Measurements from ENCODE around the gene EIF4E. TPM values are rescaled to one million over a fixed set of nuclear protein-coding genes. Genes with fewer than 3 reads are reported as not detected.

Gene EIF4E
- total and polyA plus RNA-seq, 2 of the 4 experiments (the other 2 are of a cell fraction): 80.4 to 113 TPM

- TF ChIP-seq RAD21 (IDR thresholded peaks at IDR 0.05; ENCODE audit: low read length) (no peak), MAZ (IDR thresholded peaks at IDR 0.05; ENCODE audit: borderline replicate concordance, low read depth, low read length) (no peak), CTCF (conservative IDR thresholded peaks at IDR 0.05; ENCODE audit: low read depth, low read length) (no peak), MAFK (IDR thresholded peaks at IDR 0.05; ENCODE audit: low read depth, low read length) (no peak), RCOR1 (IDR thresholded peaks at IDR 0.05; ENCODE audit: insufficient replicate concordance, low read length) (no peak)
- no peak overlapping the region for H2BK120ac ChIP-seq (ENCODE audit: low read depth, low read length)
- no peak overlapping the region for H2BK20ac ChIP-seq (ENCODE audit: low read depth, low read length)
- intact Hi-C loops (cut with micrococcal nuclease) (no loop called here), in situ Hi-C loops (cut with MboI; ENCODE audit: low sequenced_read_pairs) (no loop called here), dilution Hi-C loops (cut with HindIII; ENCODE audit: low sequenced_read_pairs, unreplicated experiment) (no loop called here)
- H3K9me3 ChIP-seq (ENCODE audit: control insufficient read depth, insufficient read depth, low read length): no peaks in the 10 kb centered on the region
- BruUV-seq (replicated peaks): no TSS peak
- ChIA-PET CTCF (no interaction called here), POLR2A (ENCODE audit: unreplicated experiment) (no interaction called here)
- no peak overlapping the region for H3K56ac ChIP-seq (ENCODE audit: extremely low read depth, insufficient read depth, low read length)
- WGBS, 2 experiments (ENCODE audit: extremely low coverage in 2 of 2, insufficient read length in 1 of 2): 33% methylated on average over 1 of the region's 3 CpGs; no CpG with 5 or more reads in 1 of the 2 experiments
- no peak overlapping the region for H3K23ac ChIP-seq (ENCODE audit: low read depth, low read length)
- no peak overlapping the region for H2BK5ac ChIP-seq (ENCODE audit: low read depth, low read length, poor library complexity, severe bottlenecking)
- H4K91ac ChIP-seq (ENCODE audit: insufficient read depth, low read depth, low read length): no peak overlapping the region
- H4K8ac ChIP-seq (ENCODE audit: low read depth in 2 of 2, low read length in 2 of 2): no peak overlapping the region
- H3K18ac ChIP-seq (ENCODE audit: low read depth, low read length): no peak overlapping the region
- H3K9ac ChIP-seq (ENCODE audit: low read depth, low read length): no peak overlapping the region
- H3K14ac ChIP-seq (replicated peaks; ENCODE audit: low read depth, low read length): no peak overlapping the region
- H3K79me1 ChIP-seq (ENCODE audit: low read depth in 1 of 2, low read length in 2 of 2): no peaks in the 10 kb centered on the region
- no peak overlapping the region for H4K5ac ChIP-seq (ENCODE audit: low read depth, low read length)
- H4K20me1 ChIP-seq (ENCODE audit: insufficient read depth, low read length): no peaks in the 10 kb centered on the region
- H3K4ac ChIP-seq (ENCODE audit: low read depth, low read length): no peak overlapping the region
- no peaks in the 10 kb centered on the region for H3K9me1 ChIP-seq (ENCODE audit: insufficient read depth, low read length)
- H3K27ac ChIP-seq (ENCODE audit: insufficient read depth, low read length): no peak overlapping the region
- no peak overlapping the region for H3K4me2 ChIP-seq (ENCODE audit: low read depth, low read length)
- no peaks in the 10 kb centered on the region for H3K27me3 ChIP-seq (ENCODE audit: control insufficient read depth, insufficient read depth, low read length)
- no peaks in the 10 kb centered on the region for H3K36me3 ChIP-seq (ENCODE audit: control insufficient read depth, insufficient read depth, low read length)
- no peak overlapping the region for H3K4me3 ChIP-seq (ENCODE audit: insufficient read depth, low read depth, low read length)
- H3K4me1 ChIP-seq (ENCODE audit: control insufficient read depth, insufficient read depth, low read length): no peaks in the 10 kb centered on the region
- no peak for ATAC-seq (ENCODE audit: low read depth)
- no peak overlapping the region for H2AK9ac ChIP-seq (replicated peaks; ENCODE audit: low read depth, low read length, poor library complexity)
- DNase-seq: no peak
- H2AFZ ChIP-seq (replicated peaks; ENCODE audit: low read length, poor library complexity): no peak overlapping the region
- no peak overlapping the region for H2AK5ac ChIP-seq (ENCODE audit: low read depth, low read length)
- H2BK15ac ChIP-seq (ENCODE audit: low read depth, low read length): no peak overlapping the region
Measured at GRCh38 chr4:98861100-98861884, 67.6 kb downstream of the EIF4E start.

Measured in IMR-90 (cell line).